NCI-H446 (cell line): Measurements from ENCODE around the gene RTN4RL2.
"Not testable (repeated sequence)": the region's sequence is repeated elsewhere in the genome, so short reads cannot be mapped to it uniquely, and the experiment has no call there.

ENCODE experiments used
- DNase-seq, 2 experiments: peaks; one replicate each; lab custom pipeline; 2025; lab: John Stamatoyannopoulos, UW

Gene RTN4RL2

DNA sequence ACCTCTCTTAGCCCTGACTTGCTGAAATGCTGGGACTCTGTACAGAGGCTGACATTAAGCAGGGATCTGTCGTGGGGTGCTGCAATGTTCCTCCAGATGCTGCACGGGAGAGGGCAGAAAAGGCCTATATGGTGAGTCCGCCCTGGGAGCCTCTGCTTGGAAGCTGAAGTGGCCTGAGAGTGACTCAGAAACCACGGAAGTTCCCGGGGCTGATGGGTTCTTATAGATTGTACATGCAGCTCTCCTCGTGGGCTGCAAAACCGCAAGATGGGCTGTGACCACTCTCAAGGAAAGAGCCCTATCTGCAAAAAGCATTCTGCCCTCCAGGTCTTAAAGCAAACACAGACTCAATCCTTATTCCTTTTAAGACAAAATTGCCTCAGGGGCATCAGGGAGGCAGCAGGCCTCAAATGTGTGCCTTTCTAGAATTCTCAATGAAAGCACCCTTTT lies 27.6 kb upstream of the RTN4RL2 start:
- DNase-seq: no peak

DNA sequence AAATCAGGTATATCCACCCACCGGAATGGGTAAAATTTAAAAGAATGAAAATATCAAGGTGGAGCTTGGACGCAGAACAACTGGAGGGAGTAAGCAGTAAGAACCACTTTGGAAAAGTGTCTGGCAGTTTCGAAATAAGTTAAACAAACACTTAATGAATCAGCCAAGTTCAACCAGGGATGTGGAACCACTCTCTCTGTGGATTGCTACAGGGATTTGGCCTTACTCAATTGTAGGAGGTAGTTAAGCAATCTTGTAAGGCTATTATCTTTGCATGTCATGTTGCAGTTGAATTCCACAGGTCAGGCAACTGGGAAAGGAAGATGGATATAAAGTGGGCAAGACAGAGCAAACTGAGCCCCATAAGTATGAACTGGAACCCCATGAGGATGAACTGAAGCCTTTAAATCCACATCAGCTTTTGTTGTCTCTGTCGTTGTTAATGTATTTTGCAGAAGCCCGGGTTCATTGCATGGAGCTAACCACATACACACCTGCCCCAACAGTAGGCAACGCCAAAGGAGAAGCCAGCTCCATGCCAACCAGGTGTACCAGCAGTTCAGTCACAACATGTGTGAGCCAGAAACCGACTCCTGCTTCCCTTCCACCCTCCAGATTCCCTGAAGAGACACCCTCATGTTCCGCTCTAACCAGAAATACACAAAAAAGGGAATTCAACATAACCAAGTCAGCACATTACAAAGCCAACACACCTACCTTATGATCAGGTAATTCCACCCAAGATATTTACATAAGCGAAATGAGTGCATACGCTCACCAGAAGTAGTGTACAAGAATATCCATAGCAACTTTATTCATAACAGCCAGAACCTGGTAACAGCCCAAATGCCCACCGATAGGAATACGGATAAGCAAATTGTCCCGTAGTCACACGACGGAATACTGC lies 25.4 kb upstream of the RTN4RL2 start:
- no peak for DNase-seq

DNA sequence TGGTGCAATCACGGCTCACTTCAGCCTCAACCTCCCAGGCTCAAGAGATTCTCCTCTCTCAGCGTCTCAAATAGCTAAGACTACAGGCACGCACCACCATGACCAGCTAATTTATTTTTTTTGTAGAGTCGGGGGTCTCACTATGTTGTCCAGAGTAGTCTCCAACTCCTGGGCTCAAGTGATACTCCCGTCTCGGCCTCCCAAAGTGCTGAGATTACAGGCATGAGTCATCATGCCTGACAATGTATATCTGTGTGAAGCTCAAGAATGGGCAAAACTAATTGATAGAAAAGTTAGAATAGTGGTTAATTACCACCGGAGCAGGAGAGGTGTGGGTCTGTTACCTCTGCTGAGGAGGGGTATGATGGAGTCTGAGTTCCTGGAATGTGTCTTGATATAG lies 24.3 kb upstream of the RTN4RL2 start:
- DNase-seq: no peak

DNA sequence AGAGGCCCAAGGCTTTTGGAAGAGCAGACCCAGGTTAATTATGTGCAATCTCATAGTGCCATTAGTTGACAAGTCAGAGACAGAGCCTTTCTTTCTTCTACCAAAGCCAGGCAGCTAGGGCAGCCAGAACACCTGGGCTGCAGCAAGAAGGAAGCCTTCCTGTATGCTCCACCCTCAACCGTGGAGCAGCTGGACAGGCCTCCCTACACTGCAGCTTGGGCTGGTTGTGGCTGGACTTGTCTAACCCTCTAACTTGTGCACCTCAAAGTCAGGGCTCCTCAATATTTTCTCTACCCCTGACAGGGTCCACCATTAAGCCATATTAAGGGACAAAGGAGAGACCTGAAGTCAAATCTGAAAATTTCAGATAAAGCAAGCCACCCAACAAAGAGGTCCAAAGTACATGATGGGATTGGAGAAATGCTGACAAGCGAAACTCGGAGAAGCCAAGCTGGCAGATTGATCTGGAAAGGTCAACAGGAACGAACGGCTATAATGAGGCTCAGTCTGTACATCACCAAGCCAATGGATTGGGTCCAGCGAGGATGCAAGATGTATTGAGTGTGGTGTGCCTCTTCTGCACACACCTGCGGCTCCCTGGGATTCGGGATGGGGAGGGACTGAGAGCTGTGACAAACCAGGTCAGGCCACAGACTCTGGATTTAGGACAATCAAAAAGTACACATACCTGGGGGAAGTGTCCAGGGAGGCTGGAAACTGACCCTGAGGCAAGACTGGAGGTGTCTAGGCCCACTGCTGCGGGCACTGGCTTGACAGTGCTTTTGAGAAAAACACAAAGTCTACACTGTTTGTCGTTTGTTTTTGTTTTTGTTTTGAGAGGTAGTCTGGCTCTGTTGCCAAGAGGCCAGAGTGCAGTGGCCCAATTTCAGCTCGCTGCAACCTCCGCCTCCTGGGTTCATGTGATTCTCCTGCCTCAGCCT lies 21.7 kb upstream of the RTN4RL2 start:
- DNase-seq: no peak

DNA sequence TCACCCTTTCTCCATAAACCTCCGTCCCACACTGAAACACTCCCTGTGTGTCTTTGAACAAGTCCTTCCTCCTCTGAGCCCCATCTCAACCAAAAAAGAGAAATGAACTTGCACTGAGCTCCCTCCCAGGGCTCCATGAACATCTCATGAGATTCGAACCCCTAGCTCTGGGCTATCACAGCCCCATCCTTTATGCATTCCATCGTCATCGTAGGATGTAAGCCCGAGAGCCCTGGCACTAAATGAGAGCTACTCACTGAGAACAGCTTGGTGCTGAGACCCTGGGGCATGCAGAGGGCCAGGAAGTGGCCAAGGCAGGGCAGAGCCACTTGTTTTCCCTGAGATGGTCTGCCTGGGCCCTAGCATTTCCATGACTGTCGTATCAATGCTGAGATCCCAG lies 20.5 kb upstream of the RTN4RL2 start:
- no peak for DNase-seq

DNA sequence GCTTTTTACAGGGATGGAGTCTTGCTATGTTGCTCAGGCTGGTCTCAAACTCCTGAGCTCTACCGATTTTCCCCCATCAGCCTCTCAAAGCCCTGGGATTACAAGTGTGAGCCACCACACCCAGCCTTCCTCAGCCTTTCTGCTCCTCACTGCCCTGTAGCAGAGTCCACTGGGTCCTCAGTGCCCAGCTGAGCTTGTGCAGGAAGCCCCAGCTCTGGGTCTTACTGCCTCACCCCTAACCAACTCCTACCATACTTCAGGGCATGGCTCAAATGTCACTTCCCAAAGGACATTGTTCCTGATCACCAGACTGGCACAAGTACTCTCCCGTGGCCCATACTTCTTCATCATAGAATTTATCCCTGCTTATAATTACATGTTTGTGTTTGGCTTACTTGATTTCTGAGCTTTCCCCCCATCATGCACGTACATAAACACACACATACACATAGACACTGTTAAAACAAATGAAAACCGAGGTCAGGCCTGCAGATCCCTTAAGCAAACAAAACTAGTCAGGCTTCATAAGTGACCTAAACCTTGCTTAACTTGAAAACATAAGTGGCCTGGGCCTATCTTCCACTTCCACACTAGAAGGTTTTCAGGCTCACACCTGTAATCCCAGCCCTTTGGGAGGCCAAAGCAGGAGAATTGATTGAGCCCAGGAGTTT lies 19.4 kb upstream of the RTN4RL2 start:
- no peak for DNase-seq

DNA sequence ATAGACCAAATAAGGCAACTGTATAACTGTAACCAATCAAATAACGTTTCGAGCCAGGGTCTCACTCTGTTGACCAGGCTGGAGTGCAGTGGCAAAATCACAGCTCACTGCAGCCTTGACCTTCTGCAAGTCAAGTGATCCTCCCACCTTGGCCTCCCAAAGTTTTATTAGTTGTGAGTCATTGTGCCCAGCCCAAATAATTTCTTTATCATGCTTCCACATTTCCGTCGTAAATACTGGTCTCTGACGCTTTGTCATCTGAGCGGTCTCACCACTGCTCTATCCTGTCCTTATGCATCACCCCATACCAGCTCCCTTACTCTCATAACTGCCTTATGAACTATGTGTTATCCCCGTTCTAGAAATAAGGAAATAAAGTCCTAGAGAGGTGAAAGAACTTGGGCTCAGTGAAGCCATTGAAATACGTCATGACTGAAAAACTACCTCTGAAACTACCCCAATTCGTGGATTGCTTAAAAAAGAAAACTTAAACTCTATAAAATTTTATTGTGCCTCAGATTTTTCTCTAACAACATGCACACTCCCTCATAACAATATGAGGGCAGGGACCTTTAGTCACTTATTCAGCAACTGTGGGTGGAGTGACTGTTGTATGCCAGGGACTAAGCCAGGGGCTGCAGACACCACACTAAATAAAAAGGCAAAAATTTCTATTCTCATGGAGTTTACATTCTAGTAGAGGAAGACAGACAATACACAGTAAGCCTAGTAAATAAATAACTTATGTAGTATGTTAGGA lies 15.8 kb upstream of the RTN4RL2 start:
- no peak for DNase-seq

DNA sequence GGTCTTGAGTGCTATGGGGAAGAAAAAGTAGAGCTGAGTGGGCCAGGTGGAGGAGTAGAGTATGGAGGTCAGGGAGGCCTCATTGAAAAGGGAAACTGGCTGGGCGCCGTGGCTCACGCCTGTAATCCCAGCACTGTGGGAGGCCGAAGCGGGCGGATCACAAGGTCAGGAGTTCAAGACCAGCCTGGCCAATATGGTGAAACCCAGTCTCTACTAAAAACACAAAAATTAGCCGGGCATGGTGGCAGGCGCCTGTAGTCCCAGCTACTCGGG lies 15.3 kb upstream of the RTN4RL2 start:
- not testable (repeated sequence) for DNase-seq

DNA sequence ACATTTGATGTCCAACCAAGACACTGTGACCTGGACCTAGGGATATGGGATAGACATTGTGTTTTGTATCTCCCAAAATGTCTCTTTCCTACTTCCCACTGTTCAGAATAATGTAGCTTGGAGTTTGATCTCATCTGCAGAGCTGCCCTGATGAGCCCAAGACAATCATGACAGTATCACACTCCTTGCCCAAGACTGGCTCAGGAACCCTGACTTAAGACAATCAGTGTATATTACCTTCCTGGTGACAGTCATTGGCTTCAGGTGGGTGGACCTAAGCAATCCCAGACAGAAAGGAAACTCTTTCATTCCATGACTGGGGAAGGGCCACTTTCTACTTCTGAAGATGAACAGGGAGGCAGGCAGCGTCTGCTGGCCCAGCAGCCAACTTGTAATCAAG lies 14.3 kb upstream of the RTN4RL2 start:
- no peak for DNase-seq

DNA sequence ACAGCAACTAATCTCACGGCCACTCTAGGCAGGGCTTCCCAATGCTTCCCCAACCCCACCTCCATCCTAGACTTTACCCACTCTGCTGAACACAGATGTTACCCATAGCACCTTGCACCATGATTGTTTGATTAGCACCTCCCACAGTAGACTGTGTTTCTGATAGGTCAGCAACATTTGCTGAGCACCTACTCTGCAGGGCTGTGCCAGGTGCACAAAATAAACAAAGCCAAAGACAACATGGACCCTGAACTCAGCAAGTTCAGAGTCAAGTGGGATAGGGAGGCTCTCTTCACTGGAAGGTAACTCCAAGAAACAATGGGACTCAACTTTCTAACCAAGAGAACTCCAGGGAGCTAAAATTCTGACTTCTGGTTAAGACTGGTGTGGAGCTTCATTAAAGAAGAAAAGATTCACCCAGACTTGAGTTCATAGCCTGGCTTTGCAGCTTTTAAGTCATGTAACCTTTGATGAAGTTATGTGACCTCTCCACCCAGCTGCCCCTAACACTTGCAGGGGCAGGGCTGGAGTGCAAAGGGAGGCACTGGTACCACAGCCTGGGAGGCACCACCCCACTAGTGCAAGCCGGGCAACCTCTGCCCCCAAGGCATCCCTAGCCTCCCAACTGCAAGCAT lies 6.7 kb upstream of the RTN4RL2 start:
- DNase-seq: no peak

DNA sequence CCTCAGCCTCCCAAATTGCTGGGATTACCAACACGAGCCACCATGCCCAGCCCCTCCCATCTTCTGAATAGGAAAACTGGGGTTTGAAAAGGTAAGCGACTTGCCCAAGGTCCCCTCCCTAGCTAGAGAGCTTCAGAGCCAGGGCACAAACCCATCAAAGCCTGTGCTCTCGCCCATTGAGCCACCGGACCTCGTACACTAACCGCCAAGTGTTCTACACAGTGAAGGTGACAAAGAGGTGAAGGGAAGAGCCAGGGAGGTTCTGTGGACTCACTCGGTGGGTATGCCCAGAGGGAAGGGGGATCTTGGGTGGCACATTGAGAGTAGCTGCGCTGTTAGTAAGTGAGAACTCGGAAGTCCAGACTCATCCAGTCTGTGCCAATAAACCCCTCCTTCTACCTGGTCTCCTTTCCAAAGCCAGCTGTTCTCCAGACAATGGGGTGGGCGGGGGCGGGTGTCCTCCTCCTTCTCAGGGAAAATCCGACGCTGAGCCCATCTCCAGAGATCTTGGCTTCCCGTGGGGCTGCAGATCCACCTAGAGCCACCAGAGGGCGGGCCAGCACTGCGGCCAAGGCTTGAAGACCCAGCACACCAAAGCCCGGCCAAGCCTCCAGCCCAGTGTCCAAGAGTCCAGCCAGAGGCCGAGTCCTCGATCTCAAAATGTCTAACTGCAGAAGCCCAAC lies 3.2 kb upstream of the RTN4RL2 start:
- DNase-seq: peak; percentile 45 to 83

DNA sequence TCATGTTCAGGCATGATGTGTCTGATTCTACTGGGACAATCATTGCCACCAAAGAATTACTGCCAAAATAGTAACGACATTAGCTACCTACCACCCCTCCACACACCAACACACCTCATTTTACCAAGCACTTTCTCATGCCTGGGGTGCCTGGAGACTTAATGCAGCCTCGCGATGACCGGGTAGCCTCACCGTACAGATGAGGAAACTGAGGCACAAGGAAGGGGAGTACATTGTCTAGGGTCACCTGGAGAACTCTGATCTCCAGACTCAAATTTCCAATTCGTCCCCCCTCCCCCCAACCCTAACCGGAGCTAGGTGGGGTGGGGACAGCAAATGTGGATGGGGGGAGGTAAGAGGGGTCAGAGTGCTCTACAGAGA lies 2.7 kb upstream of the RTN4RL2 start:
- DNase-seq: no peak

DNA sequence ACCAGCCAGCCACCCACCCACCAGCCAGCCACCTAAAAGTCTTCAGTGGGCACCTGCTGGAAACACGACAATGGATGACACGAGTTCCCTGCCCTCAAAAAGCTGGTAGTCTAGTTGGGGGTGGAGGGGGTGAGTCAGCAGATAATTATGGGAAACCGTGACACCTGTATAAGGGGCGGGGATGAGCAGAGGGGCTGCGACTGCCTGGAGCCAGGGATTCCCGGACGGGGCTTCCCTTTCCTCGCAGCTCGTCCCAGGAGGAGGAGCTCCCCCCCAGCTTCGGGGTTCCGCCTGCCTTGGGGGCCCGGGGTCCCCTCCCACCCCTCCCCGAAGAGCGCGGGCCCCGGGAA lies 2.3 kb upstream of the RTN4RL2 start:
- peak in 1 of 2 experiments; percentile 57 for DNase-seq

DNA sequence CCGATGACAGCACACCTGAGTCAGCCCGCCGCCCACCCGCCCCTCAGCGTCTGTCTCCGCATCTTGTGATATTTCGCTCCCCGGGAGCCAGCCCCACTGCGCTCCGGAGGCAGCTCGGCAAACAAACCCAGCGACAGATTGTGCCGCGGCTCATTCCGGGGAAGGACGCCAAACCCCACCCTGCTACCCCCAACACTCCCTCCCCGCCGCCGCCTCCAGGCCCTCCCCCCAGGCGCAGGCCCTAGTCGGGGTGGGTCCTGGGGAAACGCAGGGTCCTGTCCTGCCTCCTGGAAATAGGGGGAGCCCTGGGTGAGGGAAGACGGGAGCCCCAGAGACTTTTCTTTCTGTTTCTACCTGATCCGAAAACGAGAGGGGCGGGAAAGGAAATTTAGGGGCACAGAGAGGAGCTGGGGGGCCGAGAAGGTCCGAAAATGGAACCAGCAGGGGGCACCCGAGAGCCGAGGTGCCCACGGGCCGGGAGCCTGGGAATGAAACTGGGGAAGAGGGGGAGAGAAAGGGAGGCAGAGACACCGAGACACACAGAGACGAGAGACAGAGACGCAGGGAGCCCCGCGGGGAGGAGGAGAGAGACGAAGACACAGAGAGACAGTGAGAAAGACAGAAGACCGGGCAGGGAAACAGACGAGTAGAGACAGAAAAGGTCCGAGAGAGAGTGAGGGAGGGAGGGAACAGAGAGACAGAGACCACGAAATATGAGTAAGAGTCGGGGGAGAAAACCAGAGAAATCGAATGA lies 1.7 kb upstream of the RTN4RL2 start:
- DNase-seq: peak; percentile 82 to 93

DNA sequence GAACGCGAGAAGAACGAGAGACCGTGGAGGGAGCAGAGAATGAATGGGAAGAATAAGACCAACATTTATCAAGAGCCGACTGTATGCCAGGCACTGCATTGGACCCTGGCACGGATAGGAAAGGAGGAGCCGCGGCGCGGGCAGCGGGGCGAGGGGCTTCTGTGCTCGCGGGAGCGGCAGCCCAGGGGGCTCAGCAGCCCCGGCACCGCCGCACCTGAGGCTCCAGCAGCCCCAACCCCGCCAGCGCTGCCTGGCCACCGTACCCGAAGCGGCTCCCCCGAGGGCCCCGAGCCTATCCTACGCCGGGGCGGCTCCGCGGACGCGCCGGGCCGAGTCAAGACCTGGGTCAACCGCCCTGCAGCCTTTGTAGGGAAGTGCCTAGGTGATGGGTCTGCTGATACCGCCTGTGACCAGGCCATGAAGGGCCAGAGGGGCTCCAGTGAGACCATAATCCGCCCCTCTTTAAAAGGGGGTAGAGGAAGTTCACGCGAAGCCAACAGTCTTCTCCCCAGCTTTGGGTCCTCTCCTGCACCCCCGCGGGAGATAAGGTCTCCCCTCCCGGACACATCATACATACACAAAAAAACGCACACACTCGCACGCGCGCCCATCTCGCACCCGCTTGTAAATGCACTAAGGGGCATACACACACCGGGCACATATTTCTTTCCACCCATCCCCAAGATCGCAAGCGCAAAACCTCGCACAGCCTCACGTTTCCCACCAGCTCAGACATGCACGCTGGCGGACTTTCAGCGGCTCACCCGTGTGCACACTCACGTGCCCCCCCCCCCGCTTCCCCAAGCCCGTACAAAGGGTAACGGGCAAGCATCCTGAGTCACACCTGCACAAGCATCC lies 935 bp upstream of the RTN4RL2 start:
- peak in 1 of 2 experiments; percentile 16 for DNase-seq

DNA sequence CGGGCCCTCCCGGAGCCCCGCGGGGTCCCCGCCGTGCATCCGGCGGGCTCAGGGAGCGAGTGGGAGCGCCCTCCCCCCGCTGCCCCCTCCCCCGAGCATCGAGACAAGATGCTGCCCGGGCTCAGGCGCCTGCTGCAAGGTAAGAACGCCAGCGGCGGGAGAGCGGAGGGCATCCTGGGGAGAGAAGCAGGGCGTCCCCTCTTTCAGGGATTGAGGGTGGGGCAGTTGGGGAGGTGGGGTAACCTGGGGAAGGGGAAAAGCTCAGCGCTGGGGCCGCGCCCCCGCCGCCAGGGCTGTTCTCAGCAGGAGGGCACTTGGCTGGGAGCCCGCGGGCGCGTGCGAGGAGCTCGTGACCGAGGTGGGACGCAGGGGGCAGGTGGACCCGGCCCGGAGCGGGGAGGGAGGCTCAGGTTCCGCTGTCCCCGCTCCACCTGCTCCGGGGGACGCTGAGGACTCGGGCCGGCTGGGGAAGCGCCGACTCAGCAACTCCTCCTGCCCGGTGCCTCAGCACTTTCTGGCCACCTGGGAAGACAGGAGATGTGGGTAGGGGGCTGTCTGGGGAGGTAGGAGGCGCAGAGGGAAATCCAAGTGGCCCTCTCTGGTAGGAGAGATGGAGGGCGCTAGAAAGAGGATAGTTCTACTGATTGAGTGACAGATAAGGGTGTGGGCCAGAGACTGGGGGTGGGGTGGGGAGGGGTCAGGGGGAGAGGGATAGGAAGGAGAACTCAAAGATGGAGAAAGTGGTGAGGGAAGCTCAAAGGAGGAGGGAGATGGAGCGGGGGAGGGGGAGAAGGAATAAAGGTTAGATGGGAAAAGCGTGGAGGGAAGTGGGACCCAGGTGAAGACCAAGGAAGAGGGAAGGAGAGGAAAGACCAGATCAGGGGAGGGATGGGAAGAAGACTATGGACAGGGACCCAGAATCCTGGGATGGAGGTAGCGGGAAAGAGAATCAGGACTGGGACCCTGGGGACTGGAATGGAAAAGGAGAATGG lies 726 bp downstream of the RTN4RL2 start:
- no peak for DNase-seq

DNA sequence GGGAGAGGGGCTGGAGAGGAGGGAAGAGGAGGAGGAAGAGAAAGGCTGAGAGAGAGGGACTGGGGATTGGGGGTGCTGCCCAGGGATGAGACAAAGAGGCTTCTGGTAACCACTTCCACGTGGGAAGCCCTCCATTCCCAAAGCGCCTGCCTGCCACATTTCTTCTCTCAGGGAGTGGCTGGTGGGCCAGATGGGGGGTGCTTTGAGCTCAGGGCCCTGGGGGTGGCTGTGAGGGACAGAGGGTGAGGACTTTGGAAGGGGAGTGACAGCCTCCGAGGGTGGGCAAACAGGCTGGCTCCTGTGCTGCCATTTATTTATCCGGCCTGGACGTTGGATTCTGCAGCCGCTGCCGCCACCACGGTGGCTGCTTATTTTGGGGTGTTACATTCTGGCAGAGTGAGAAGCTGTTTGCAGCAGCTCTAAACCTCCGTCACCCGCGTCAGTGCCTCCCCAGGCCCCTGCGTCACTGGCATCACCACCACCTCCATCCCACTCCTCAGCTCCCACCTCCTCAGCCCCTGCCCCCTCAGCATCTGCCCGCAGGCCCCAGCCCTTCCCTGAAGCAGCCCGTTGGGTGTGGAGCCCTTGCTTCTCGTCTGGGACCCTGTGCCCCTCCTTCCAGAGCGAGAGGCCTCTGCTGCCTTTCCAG lies 1.6 kb downstream of the RTN4RL2 start:
- DNase-seq: no peak
